ENCODE results near the gene CCT7. TPM values are rescaled to one million over a fixed set of nuclear protein-coding genes. Genes with fewer than 3 reads are reported as not detected.

The CCT7 gene
- polyA plus RNA-seq, 2 of the 4 experiments (the other 2 are of a cell fraction), result 685 to 850 TPM

- no peak for ATAC-seq
- no peak for FAIRE-seq
- no peak overlapping the region for H3K4me2 ChIP-seq
- ChIA-PET POLR2A (interaction anchor here (1.5 to 2.3 kb wide), 3 partner anchors 10 to 13 kb away, joined by 5 to 10 read pairs (median 6); partner anchors contain the start of genes CCT7 and PRADC1), CTCF (interaction anchor here (0.9 to 3.2 kb wide), 7 partner anchors 9 to 46 kb away, joined by 3 to 15 read pairs (median 6); partner anchors contain the start of genes CCT7 and PRADC1)
- WGBS (ENCODE audit: missing lambda C conversion rate), result 59% methylated on average over 5 of the region's 5 CpGs
- peaks cover 2% of the 10 kb centered on the region; the same call in 1 of the 3 replicates for H3K4me1 ChIP-seq
- no peak for DNase-seq (ENCODE audit: low read depth in 1 of 2, low spot score in 1 of 2)
- no peak overlapping the region for H3K27ac ChIP-seq
- TF ChIP-seq EHMT2 (IDR thresholded peaks at IDR 0.05; ENCODE audit: low read depth) (no peak), ZNF302 (CRISPR knock-in tag; IDR thresholded peaks at IDR 0.05) (no peak), HMGXB4 (CRISPR knock-in tag; IDR thresholded peaks at IDR 0.05; ENCODE audit: borderline replicate concordance) (no peak), BCL3 (IDR thresholded peaks at IDR 0.05) (no peak), SREBF2 (IDR thresholded peaks at IDR 0.05) (no peak), EHF (CRISPR knock-in tag; IDR thresholded peaks at IDR 0.05) (no peak), HOXA7 (CRISPR knock-in tag; IDR thresholded peaks at IDR 0.05) (no peak), NPAS2 (CRISPR knock-in tag; IDR thresholded peaks at IDR 0.05; ENCODE audit: borderline replicate concordance) (no peak), GATA3 (IDR thresholded peaks at IDR 0.05; ENCODE audit: borderline replicate concordance) (no peak), CHD4 (IDR thresholded peaks at IDR 0.05; ENCODE audit: borderline replicate concordance) (no peak), RARB (CRISPR knock-in tag; IDR thresholded peaks at IDR 0.05) (no peak), FOSL2 (IDR thresholded peaks at IDR 0.05) (no peak), FOSL2 (CRISPR knock-in tag; IDR thresholded peaks at IDR 0.05) (no peak), ZFP36 (IDR thresholded peaks at IDR 0.05; ENCODE audit: borderline replicate concordance, partially characterized antibody) (no peak), HOXB5 (CRISPR knock-in tag; IDR thresholded peaks at IDR 0.05) (no peak), MYC (IDR thresholded peaks at IDR 0.05; ENCODE audit: borderline replicate concordance, low read length) (no peak), CEBPB (IDR thresholded peaks at IDR 0.05) (no peak), TFCP2L1 (CRISPR knock-in tag; IDR thresholded peaks at IDR 0.05) (no peak), EP300 (IDR thresholded peaks at IDR 0.05) (no peak), KDM1A (IDR thresholded peaks at IDR 0.05; ENCODE audit: low read depth) (no peak)
- H3K9me3 ChIP-seq, result no peaks in the 10 kb centered on the region
- H3K4me3 ChIP-seq, result no peak overlapping the region
Measured at GRCh38 chr2:73243884-73244570, 9.9 kb downstream of the CCT7 start.

GRCh38 chr2:73244580-73244979 lies 10.5 kb downstream of the CCT7 start:
- Histone ChIP-seq H3K4me3 (no peak overlapping the region), H3K27ac (no peak overlapping the region), H3K9me3 (no peaks in the 10 kb centered on the region), H3K4me1 (no peaks in the 10 kb centered on the region), H3K4me2 (no peak overlapping the region)
- POLR2A ChIA-PET, result interaction anchor here (1.5 to 1.9 kb wide), 2 partner anchors 11 to 13 kb away, joined by 5 to 10 read pairs; partner anchors contain the start of genes CCT7 and PRADC1
- FAIRE-seq (no peak), DNase-seq (ENCODE audit: low read depth in 1 of 2, low spot score in 1 of 2) (no peak), ATAC-seq (no peak)
- 69% methylated on average over 3 of the region's 3 CpGs for WGBS (ENCODE audit: missing lambda C conversion rate)
- CTCF ChIA-PET, result interaction anchor here (0.7 to 3.2 kb wide), 8 partner anchors 9 to 67 kb away, joined by 3 to 15 read pairs (median 4); partner anchors contain the start of genes CCT7 and PRADC1
- TF ChIP-seq SMC3 (IDR thresholded peaks at IDR 0.05) (no peak), MYC (IDR thresholded peaks at IDR 0.05; ENCODE audit: borderline replicate concordance, low read length) (no peak), MAZ (IDR thresholded peaks at IDR 0.05; ENCODE audit: borderline replicate concordance, low read depth, low read length) (no peak), CHD4 (IDR thresholded peaks at IDR 0.05; ENCODE audit: borderline replicate concordance) (no peak), ZC3H11A (IDR thresholded peaks at IDR 0.05) (no peak), EHF (CRISPR knock-in tag; IDR thresholded peaks at IDR 0.05) (no peak), PBX3 (IDR thresholded peaks at IDR 0.05) (no peak), POLR2A (IDR thresholded peaks at IDR 0.05; ENCODE audit: low read length) (no peak), NR3C1 (IDR thresholded peaks at IDR 0.05) (no peak), HES2 (IDR thresholded peaks at IDR 0.05) (no peak), JUN (IDR thresholded peaks at IDR 0.05) (no peak)
